Neural progenitor cell (in vitro differentiated cells): Measurements from ENCODE around the gene CCDC32. TPM values are rescaled to one million over a fixed set of nuclear protein-coding genes. Genes with fewer than 3 reads are reported as not detected.

ENCODE experiments used
- DNase-seq: peaks from one replicate; pipeline ENCODE4 v3.0.0-alpha.2; 2016; ENCODE audit warnings: low spot score
- H2AFZ ChIP-seq: fragments of 200-600 bp; sonication (generic); replicated peaks from 2 replicates; pipeline ENCODE4 v1.6.1; 2016; ENCODE audit warnings: antibody characterized with exemption
- H3F3A ChIP-seq: fragments of 200-600 bp; sonication (generic); 2 replicates; pipeline ENCODE4 v1.6.1; 2016; ENCODE audit warnings: antibody characterized with exemption, low read depth
- H3K27ac ChIP-seq: fragments of 200-600 bp; sonication (generic); 2 replicates; pipeline ENCODE4 v1.5.1; 2016; ENCODE audit warnings: mild to moderate bottlenecking
- H3K27me3 ChIP-seq: fragments of 200-600 bp; sonication (generic); 2 replicates; pipeline ENCODE4 v1.6.1; 2016; ENCODE audit warnings: mild to moderate bottlenecking, moderate library complexity
- H3K36me3 ChIP-seq: fragments of 200-600 bp; sonication (generic); 2 replicates; pipeline ENCODE4 v1.5.1; 2016
- H3K4me1 ChIP-seq: fragments of 200-600 bp; sonication (generic); 2 replicates; pipeline ENCODE4 v1.6.1; 2016; ENCODE audit warnings: mixed run types
- H3K4me2 ChIP-seq: fragments of 200-600 bp; sonication (generic); 2 replicates; pipeline ENCODE4 v1.6.1; 2016
- H3K4me3 ChIP-seq: fragments of 200-600 bp; sonication (generic); 2 replicates; pipeline ENCODE4 v1.5.1; 2016
- H3K79me2 ChIP-seq: fragments of 200-600 bp; sonication (generic); 2 replicates; pipeline ENCODE4 v1.6.1; 2016; ENCODE audit warnings: low read depth
- H3K9ac ChIP-seq: fragments of 200-600 bp; sonication (generic); 2 replicates; pipeline ENCODE4 v1.6.1; 2016
- H3K9me3 ChIP-seq: fragments of 200-600 bp; sonication (generic); 2 replicates; pipeline ENCODE4 v1.5.1; 2016; ENCODE audit warnings: low read depth
- H4K20me1 ChIP-seq: fragments of 200-600 bp; sonication (generic); 2 replicates; pipeline ENCODE4 v1.6.1; 2016; ENCODE audit warnings: low read depth
- H3K27ac Mint-ChIP-seq: 3 replicates; pipeline ENCODE4 v1.8.0; 2021; ENCODE audit warnings: mixed read lengths
- H3K27me3 Mint-ChIP-seq: 2 replicates; pipeline ENCODE4 v1.8.0; 2022; ENCODE audit warnings: low read depth, mild to moderate bottlenecking, inconsistent platforms, moderate library complexity, mixed read lengths; ENCODE audit not compliant: insufficient read depth
- H3K36me3 Mint-ChIP-seq: 3 replicates; pipeline ENCODE4 v1.8.0; 2021; ENCODE audit warnings: mixed read lengths
- H3K4me1 Mint-ChIP-seq: 3 replicates; pipeline ENCODE4 v1.8.0; 2021; ENCODE audit warnings: mixed read lengths
- H3K4me3 Mint-ChIP-seq: 3 replicates; pipeline ENCODE4 v1.8.0; 2021; ENCODE audit warnings: mild to moderate bottlenecking, moderate library complexity, mixed read lengths
- H3K9me3 Mint-ChIP-seq: 3 replicates; pipeline ENCODE4 v1.8.0; 2020; ENCODE audit warnings: mixed read lengths
- EZH2 ChIP-seq: fragments of 200-600 bp; sonication (generic); IDR thresholded peaks from 2 replicates; pipeline ENCODE4 v1.6.1; 2017; ENCODE audit warnings: antibody characterized with exemption, mild to moderate bottlenecking, moderate library complexity
- EZH2phosphoT487 ChIP-seq: fragments of 200-600 bp; sonication (generic); IDR thresholded peaks from 2 replicates; pipeline ENCODE4 v1.6.1; 2017; ENCODE audit warnings: antibody characterized with exemption
- total RNA-seq: library from RNA; depleted of rRNA; stranded (reverse); fragments of >200 nt; gene quantifications from 2 replicates; pipeline ENCODE4 v1.2.3, GENCODE V29; 2015; ENCODE audit warnings: low replicate concordance
- TF ChIP-seq, protein P1 (sequence below): fragments of 200-600 bp; sonication (generic); IDR thresholded peaks from 2 replicates; pipeline ENCODE4 v1.5.1; 2017; ENCODE audit warnings: antibody characterized with exemption, mild to moderate bottlenecking

CCDC32 gene
- total RNA-seq, 1 donor from 2014 or later = 22.4 TPM

DNA sequence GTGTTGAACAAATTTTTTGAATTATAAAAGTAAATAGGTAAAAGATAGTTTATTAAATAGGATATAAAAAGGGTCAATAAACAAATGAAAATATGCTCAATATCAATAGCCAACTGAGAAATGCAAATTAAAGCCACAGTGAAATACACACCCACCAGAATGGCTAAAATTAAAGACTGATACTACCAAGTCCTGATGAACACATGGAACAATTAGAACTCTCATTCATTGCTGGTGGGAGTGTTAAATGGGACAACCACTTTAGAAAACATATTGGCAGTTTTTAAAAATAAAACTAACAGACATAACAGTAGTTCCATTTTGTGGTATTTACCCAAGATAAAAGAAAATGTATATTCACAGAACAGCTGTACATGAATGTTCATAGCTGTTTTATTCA lies 41.2 kb downstream of the CCDC32 start:
- DNase-seq = no peak
- no peak overlapping the region for H3K4me2 ChIP-seq
- H3K9me3 Mint-ChIP-seq = no peaks in the 10 kb centered on the region
- H3K36me3 Mint-ChIP-seq = no peaks in the 10 kb centered on the region
- no peak overlapping the region for H3K4me3 ChIP-seq
- no peaks in the 10 kb centered on the region for H4K20me1 ChIP-seq
- no peak overlapping the region for H3K27ac Mint-ChIP-seq
- no peak overlapping the region for H3K27ac ChIP-seq
- H3K36me3 ChIP-seq = no peaks in the 10 kb centered on the region
- peaks cover 6% of the 10 kb centered on the region for H3K27me3 ChIP-seq
- H3K4me3 Mint-ChIP-seq = no peak overlapping the region
- no peaks in the 10 kb centered on the region for H3K9me3 ChIP-seq
- H3F3A ChIP-seq = no peaks in the 10 kb centered on the region
- peaks cover 6% of the 10 kb centered on the region for H3K4me1 Mint-ChIP-seq
- H3K79me2 ChIP-seq = no peaks in the 10 kb centered on the region
- TF ChIP-seq, protein P1, sequence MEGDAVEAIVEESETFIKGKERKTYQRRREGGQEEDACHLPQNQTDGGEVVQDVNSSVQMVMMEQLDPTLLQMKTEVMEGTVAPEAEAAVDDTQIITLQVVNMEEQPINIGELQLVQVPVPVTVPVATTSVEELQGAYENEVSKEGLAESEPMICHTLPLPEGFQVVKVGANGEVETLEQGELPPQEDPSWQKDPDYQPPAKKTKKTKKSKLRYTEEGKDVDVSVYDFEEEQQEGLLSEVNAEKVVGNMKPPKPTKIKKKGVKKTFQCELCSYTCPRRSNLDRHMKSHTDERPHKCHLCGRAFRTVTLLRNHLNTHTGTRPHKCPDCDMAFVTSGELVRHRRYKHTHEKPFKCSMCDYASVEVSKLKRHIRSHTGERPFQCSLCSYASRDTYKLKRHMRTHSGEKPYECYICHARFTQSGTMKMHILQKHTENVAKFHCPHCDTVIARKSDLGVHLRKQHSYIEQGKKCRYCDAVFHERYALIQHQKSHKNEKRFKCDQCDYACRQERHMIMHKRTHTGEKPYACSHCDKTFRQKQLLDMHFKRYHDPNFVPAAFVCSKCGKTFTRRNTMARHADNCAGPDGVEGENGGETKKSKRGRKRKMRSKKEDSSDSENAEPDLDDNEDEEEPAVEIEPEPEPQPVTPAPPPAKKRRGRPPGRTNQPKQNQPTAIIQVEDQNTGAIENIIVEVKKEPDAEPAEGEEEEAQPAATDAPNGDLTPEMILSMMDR = no peak
- TF ChIP-seq EZH2phosphoT487 (no peak), EZH2 (no peak)
- no peaks in the 10 kb centered on the region for H3K4me1 ChIP-seq
- H3K9ac ChIP-seq = no peak overlapping the region
- H2AFZ ChIP-seq = no peak overlapping the region
- peaks cover 3% of the 10 kb centered on the region for H3K27me3 Mint-ChIP-seq

DNA sequence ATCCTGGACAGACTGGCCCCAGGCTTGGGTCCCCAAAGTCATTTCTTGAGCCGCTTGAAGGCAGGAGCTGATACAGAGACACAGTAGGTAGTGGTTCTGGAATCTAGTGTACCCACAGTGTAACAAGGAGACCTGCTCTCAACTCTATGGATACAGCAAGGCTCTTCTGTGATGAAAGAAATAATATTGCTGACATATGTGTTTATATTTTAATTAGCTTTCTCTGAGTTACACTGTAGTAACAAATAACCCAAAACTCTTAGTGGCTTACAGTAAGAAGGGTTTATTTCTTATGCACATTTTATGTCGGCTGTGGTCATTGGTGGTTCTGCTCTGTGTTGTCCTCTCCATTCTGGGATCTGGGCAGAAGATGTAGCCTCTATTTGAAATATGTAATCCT lies 48.5 kb downstream of the CCDC32 start:
- H3K9me3 Mint-ChIP-seq = no peaks in the 10 kb centered on the region
- Histone ChIP-seq H3K4me3 (no peak overlapping the region), H3F3A (no peaks in the 10 kb centered on the region), H3K4me2 (no peak overlapping the region), H3K79me2 (no peaks in the 10 kb centered on the region), H3K4me1 (peaks cover under 1% of the 10 kb centered on the region), H3K9ac (no peak overlapping the region), H4K20me1 (no peaks in the 10 kb centered on the region), H2AFZ (no peak overlapping the region), H3K36me3 (no peaks in the 10 kb centered on the region), H3K9me3 (no peaks in the 10 kb centered on the region), H3K27me3 (peaks cover 40% of the 10 kb centered on the region), H3K27ac (no peak overlapping the region)
- no peak for DNase-seq
- H3K27ac Mint-ChIP-seq = no peak overlapping the region
- no peak overlapping the region for H3K4me3 Mint-ChIP-seq
- H3K36me3 Mint-ChIP-seq = no peaks in the 10 kb centered on the region
- H3K4me1 Mint-ChIP-seq = peaks cover 12% of the 10 kb centered on the region
- H3K27me3 Mint-ChIP-seq = peaks cover 20% of the 10 kb centered on the region
- no peak for TF ChIP-seq EZH2
- TF ChIP-seq EZH2phosphoT487 = no peak
- TF ChIP-seq, protein P1 = no peak

DNA sequence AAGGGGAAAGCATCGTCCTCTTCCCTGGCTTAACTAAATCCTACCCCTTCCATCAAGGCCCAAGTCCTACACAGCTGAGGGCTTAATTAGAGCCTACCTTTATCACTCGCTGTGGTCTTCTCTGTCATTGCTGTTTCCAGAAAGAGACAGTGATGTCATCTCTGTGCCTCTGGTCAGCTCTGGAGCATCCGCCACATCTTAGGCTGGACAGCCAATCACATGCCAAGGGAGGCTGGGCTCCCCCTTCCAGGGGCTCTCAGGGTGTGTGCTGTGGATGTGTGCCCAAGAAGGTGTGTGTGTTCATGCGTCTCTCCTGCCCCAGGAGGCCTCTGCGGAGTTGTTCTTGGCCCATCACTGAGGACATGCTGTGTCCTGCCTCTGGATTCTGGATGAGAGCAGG lies 51.2 kb downstream of the CCDC32 start:
- peaks cover 29% of the 10 kb centered on the region for H3K27me3 Mint-ChIP-seq

More for the DNA sequence above, 51.2 kb downstream of the CCDC32 start:
- H3K79me2 ChIP-seq = no peaks in the 10 kb centered on the region
- H3K36me3 Mint-ChIP-seq = no peaks in the 10 kb centered on the region
- H3K9me3 ChIP-seq = no peaks in the 10 kb centered on the region
- H3K4me1 ChIP-seq = peaks cover 3% of the 10 kb centered on the region
- no peak overlapping the region for H2AFZ ChIP-seq
- H3F3A ChIP-seq = peaks cover 7% of the 10 kb centered on the region
- peaks cover 11% of the 10 kb centered on the region for H3K4me1 Mint-ChIP-seq
- H3K4me3 ChIP-seq = no peak overlapping the region
- no peak overlapping the region for H3K27ac ChIP-seq
- H3K4me2 ChIP-seq = no peak overlapping the region
- TF ChIP-seq, protein P1 = no peak
- TF ChIP-seq EZH2phosphoT487 (no peak), EZH2 (no peak)
- H3K36me3 ChIP-seq = no peaks in the 10 kb centered on the region
- no peak for DNase-seq
- no peaks in the 10 kb centered on the region for H3K9me3 Mint-ChIP-seq
- H3K27ac Mint-ChIP-seq = no peak overlapping the region
- no peak overlapping the region for H3K9ac ChIP-seq
- peaks cover 11% of the 10 kb centered on the region for H4K20me1 ChIP-seq
- H3K4me3 Mint-ChIP-seq = no peak overlapping the region
- H3K27me3 ChIP-seq = peaks cover 67% of the 10 kb centered on the region
